SK-N-SH (cell line): ENCODE measurements around the gene IAH1. TPM values are rescaled to one million over a fixed set of nuclear protein-coding genes. Genes with fewer than 3 reads are reported as not detected.

Experiments
- CTCF ChIA-PET: fragments of 300-600, 350-600 bp; formaldehyde crosslinking; extraction: SDS; loops from one replicate; lab custom pipeline; 2021; lab: Yijun Ruan, JAX
- POLR2A ChIA-PET: fragments of 350-600 bp; sonication (Branson Sonifier 250); formaldehyde crosslinking; extraction: SDS; loops from one replicate; lab custom pipeline; 2020; ENCODE audit warnings: antibody characterized with exemption, inconsistent platforms; lab: Yijun Ruan, JAX
- DNase-seq: peaks from one replicate; pipeline ENCODE4 v3.0.0; 2012
- H2AFZ ChIP-seq: fragments of 200-600 bp; sonication (generic); 2 replicates; pipeline ENCODE4 v1.8.1; 2016; ENCODE audit warnings: antibody characterized with exemption, mild to moderate bottlenecking, low read depth
- H3F3A ChIP-seq: fragments of 200-600 bp; sonication (generic); replicated peaks from 2 replicates; pipeline ENCODE3; 2016; ENCODE audit warnings: antibody characterized with exemption, mild to moderate bottlenecking; ENCODE audit not compliant: insufficient read depth
- H3K27ac ChIP-seq, 2 experiments: fragments of 200-500 bp in 1 of 2; fragments of 200-600 bp in 1 of 2; sonication (Bioruptor generic) in 1 of 2; sonication (generic), shearing (Covaris generic) in 1 of 2; 2 replicates each; pipeline versions ENCODE4 v1.5.1 to v1.6.1; 2014 to 2016; ENCODE audit warnings: low read depth in 2 of 2, inconsistent platforms in 1 of 2, low read length in 1 of 2, mild to moderate bottlenecking in 1 of 2, mixed read lengths in 1 of 2
- H3K27me3 ChIP-seq: fragments of 200-600 bp; sonication (generic), shearing (Covaris generic); 2 replicates; pipeline ENCODE4 v1.6.1; 2016; ENCODE audit warnings: mixed run types; ENCODE audit not compliant: insufficient read depth
- H3K36me3 ChIP-seq, 2 experiments: fragments of 200-500 bp in 1 of 2; fragments of 200-600 bp in 1 of 2; sonication (Bioruptor generic) in 1 of 2; sonication (generic) in 1 of 2; replicated peaks in 1 of 2; 2 replicates each; pipeline versions ENCODE3 to v1.5.1; 2014 to 2016; ENCODE audit warnings: low read length in 1 of 2, mild to moderate bottlenecking in 1 of 2; ENCODE audit not compliant: insufficient read depth in 2 of 2, control insufficient read depth in 1 of 2
- H3K4me1 ChIP-seq, 2 experiments: fragments of 200-500 bp in 1 of 2; fragments of 200-600 bp in 1 of 2; sonication (Bioruptor generic) in 1 of 2; sonication (generic), shearing (Covaris generic) in 1 of 2; 2 replicates each; pipeline versions ENCODE4 v1.5.1 to v1.6.1; 2014 to 2016; ENCODE audit warnings: low read depth in 1 of 2, low read length in 1 of 2, mixed run types in 1 of 2; ENCODE audit not compliant: insufficient read depth in 2 of 2, control insufficient read depth in 1 of 2
- H3K4me2 ChIP-seq: fragments of 200-600 bp; sonication (generic), shearing (Covaris generic); 2 replicates; pipeline ENCODE4 v1.6.1; 2017; ENCODE audit warnings: mixed run types
- H3K4me3 ChIP-seq, 2 experiments: fragments of 200-500 bp in 1 of 2; fragments of 200-600 bp in 1 of 2; sonication (Bioruptor generic) in 1 of 2; sonication (generic), shearing (Covaris generic) in 1 of 2; 2 replicates each; pipeline versions ENCODE4 v1.5.1 to v1.8.1; 2014 to 2016; ENCODE audit warnings: low read depth in 2 of 2, inconsistent platforms in 1 of 2, low read length in 1 of 2, mild to moderate bottlenecking in 1 of 2, mixed read lengths in 1 of 2, moderate library complexity in 1 of 2
- H3K79me2 ChIP-seq: fragments of 200-600 bp; sonication (generic); 2 replicates; pipeline ENCODE4 v1.8.1; 2017; ENCODE audit warnings: mild to moderate bottlenecking; ENCODE audit not compliant: insufficient read depth
- H3K9ac ChIP-seq: fragments of 200-600 bp; sonication (generic); 2 replicates; pipeline ENCODE4 v1.6.1; 2017; ENCODE audit warnings: mixed run types
- H3K9me2 ChIP-seq: fragments of 200-600 bp; sonication (generic); 2 replicates; pipeline ENCODE4 v1.6.1; 2017; ENCODE audit warnings: mixed run types
- H3K9me3 ChIP-seq: fragments of 200-600 bp; sonication (generic); 2 replicates; pipeline ENCODE4 v1.6.1; 2017; ENCODE audit warnings: mixed run types, mild to moderate bottlenecking, moderate library complexity
- H4K20me1 ChIP-seq: fragments of 200-600 bp; sonication (generic); 2 replicates; pipeline ENCODE4 v1.6.1; 2017; ENCODE audit warnings: mild to moderate bottlenecking, mixed run types; ENCODE audit not compliant: insufficient read depth
- CHD2 ChIP-seq: fragments of 150-350 bp; IDR thresholded peaks from 2 replicates; pipeline ENCODE4 v1.6.1; 2018; ENCODE audit warnings: low read length; ENCODE audit not compliant: partially characterized antibody
- MXI1 ChIP-seq: IDR thresholded peaks from 2 replicates; pipeline ENCODE4 v1.6.1; 2012; ENCODE audit warnings: mild to moderate bottlenecking, low read depth, low read length, improper control_type of control experiment
- NFIC ChIP-seq: IDR thresholded peaks from 2 replicates; pipeline ENCODE4 v1.4.0; 2012; ENCODE audit warnings: borderline replicate concordance
- NRF1 ChIP-seq: IDR thresholded peaks from 2 replicates; pipeline ENCODE4 v1.6.1; 2012; ENCODE audit warnings: low read depth, mild to moderate bottlenecking, low read length
- TCF12 ChIP-seq: IDR thresholded peaks from 2 replicates; pipeline ENCODE4 v1.4.0; 2012
- YY1 ChIP-seq: IDR thresholded peaks from 2 replicates; pipeline ENCODE4 v1.4.0; 2012; ENCODE audit warnings: low read depth, mild to moderate bottlenecking
- WGBS: methylation state at CpG from one replicate; pipeline ENCODE4 v1.1.6; 2017; ENCODE audit warnings: low lambda C conversion rate; 5-methylcytosine and 5-hydroxymethylcytosine counted together
- polyA plus RNA-seq, 3 experiments: library from polyadenylated mRNA; depleted of rRNA; stranded (reverse); fragments of >200 nt; gene quantifications; 2 replicates each; pipeline ENCODE4 v1.2.3, GENCODE V29; 2012
- TF ChIP-seq, protein P1 (sequence below): fragments of 150-350 bp; IDR thresholded peaks from 2 replicates; pipeline ENCODE4 v1.6.1; 2016; ENCODE audit warnings: mild to moderate bottlenecking, low read depth, low read length

Gene IAH1
- polyA plus RNA-seq, 1 of the 3 experiments (the other 2 are of a cell fraction): 115 TPM

DNA sequence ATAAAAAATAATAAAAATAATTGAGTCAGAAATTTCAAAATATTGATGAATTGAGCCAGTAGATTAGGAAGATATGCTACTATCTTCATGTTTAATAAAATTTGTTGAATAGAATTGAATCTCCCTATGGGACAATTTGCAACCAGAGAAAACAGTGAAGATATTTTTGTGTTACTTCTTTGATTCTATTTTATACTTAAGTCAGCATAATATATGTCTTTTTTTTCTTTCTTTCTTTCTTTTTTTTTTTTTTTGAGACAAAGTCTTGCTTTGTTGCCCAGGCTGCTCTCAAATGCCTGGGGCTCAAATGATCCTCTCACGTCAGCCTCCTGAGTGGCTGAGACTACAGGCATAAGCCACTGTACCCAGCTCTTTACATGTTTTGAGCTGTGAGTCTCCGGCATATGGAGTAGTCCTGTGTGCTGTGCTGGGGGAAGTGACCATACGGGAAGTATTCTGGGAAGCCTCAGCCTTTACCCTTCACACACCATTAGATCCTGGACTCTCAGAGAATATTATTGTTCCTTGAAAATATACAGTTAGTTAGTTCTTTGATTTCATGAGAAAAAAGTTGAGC, 13.8 kb upstream of the IAH1 start:
- H3K27ac ChIP-seq: no peak overlapping the region
- no peak for DNase-seq
- no peak overlapping the region for H2AFZ ChIP-seq
- no peak overlapping the region for H3K4me2 ChIP-seq
- H3K9me2 ChIP-seq: no peaks in the 10 kb centered on the region
- peaks cover 49 to 63% of the 10 kb centered on the region in 2 experiments for H3K36me3 ChIP-seq
- POLR2A ChIA-PET: no interaction called here
- H3K4me3 ChIP-seq: no peak overlapping the region
- WGBS: 99% methylated on average over 3 of the region's 3 CpGs
- H4K20me1 ChIP-seq: no peaks in the 10 kb centered on the region
- no peak overlapping the region for H3K9ac ChIP-seq
- CTCF ChIA-PET: interaction anchor here (0.7 kb wide), 1 partner anchor 697 kb away, joined by 3 read pairs; no protein-coding TSS in a partner anchor
- H3K27me3 ChIP-seq: no peaks in the 10 kb centered on the region
- H3K4me1 ChIP-seq: no peaks in the 10 kb centered on the region; a peak in 1 of 4 replicates
- no peak for TF ChIP-seq TCF12
- no peak for TF ChIP-seq CHD2
- TF ChIP-seq NFIC: no peak
- no peak for TF ChIP-seq NRF1
- H3K79me2 ChIP-seq: no peaks in the 10 kb centered on the region
- H3F3A ChIP-seq: peaks cover 4% of the 10 kb centered on the region
- H3K9me3 ChIP-seq: no peaks in the 10 kb centered on the region

DNA sequence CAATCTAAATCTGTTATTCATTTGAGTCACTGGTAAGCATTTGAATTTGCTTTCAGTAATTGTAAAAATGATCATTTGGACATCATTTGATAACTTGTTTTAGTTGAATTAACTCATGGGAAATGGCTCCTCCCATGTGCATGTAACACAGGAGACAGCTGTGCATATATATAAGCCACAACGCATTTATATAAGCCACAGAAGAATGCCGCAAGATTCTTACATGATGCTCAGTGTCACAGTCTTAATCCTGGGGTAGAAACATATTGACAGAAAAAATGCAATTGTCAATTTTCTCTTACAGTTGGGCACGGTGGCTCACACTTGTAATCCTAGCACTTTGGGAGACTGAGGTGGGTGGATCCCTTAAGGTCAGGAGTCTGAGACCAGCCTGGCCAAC, 13.3 kb upstream of the IAH1 start:
- 92% methylated on average over 3 of the region's 3 CpGs for WGBS
- DNase-seq: no peak
- CTCF ChIA-PET: no interaction called here

DNA sequence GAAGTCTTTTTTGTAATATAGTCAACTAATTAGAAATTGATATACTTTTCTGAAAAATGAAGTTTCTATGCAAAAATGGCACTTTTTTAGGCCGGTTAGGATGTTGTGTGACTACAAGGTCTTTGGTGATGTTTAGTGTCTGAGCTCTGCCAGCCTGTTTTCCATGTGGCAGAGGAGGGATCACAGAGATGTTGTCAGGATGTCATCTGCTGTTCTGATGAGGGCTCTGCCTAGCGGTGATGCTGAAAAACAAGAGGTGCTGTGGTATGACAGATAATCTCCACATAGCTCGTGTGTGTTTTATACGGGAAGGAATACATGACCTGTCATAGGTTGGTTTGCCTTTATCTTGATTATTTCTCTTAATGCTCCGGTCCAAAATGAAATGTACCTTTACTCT, 12.0 kb upstream of the IAH1 start:
- no peaks in the 10 kb centered on the region for H3K9me2 ChIP-seq
- no peaks in the 10 kb centered on the region for H3K9me3 ChIP-seq
- no peak overlapping the region for H3K4me3 ChIP-seq
- H3K9ac ChIP-seq: no peak overlapping the region
- H3K4me1 ChIP-seq: no peaks in the 10 kb centered on the region; a peak in 1 of 4 replicates
- H3K79me2 ChIP-seq: no peaks in the 10 kb centered on the region
- CTCF ChIA-PET: interaction anchor here (1.1 to 1.2 kb wide), 2 partner anchors 12 to 323 kb away, joined by 3 read pairs; partner anchors contain the start of gene IAH1
- no peak overlapping the region for H3K27ac ChIP-seq
- peaks cover 40 to 57% of the 10 kb centered on the region in 2 experiments for H3K36me3 ChIP-seq
- H3K27me3 ChIP-seq: no peaks in the 10 kb centered on the region
- no peak overlapping the region for H2AFZ ChIP-seq
- no peaks in the 10 kb centered on the region for H3F3A ChIP-seq
- POLR2A ChIA-PET: no interaction called here
- H3K4me2 ChIP-seq: no peak overlapping the region
- WGBS: 85% methylated on average over 5 of the region's 5 CpGs
- DNase-seq: peak; percentile 60
- TF ChIP-seq, protein P1, sequence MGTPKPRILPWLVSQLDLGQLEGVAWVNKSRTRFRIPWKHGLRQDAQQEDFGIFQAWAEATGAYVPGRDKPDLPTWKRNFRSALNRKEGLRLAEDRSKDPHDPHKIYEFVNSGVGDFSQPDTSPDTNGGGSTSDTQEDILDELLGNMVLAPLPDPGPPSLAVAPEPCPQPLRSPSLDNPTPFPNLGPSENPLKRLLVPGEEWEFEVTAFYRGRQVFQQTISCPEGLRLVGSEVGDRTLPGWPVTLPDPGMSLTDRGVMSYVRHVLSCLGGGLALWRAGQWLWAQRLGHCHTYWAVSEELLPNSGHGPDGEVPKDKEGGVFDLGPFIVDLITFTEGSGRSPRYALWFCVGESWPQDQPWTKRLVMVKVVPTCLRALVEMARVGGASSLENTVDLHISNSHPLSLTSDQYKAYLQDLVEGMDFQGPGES: no peak
- TF ChIP-seq MXI1: peak; percentile 57; the same call in 1 of the 2 replicates
- TF ChIP-seq, all 33 proteins: peak for 1
- H4K20me1 ChIP-seq: no peaks in the 10 kb centered on the region

More for the DNA sequence above, 13.3 kb upstream of the IAH1 start:
- Histone ChIP-seq H3K4me1 (no peaks in the 10 kb centered on the region; a peak in 1 of 4 replicates), H3F3A (peaks cover under 1% of the 10 kb centered on the region), H3K27ac (no peak overlapping the region), H3K9ac (no peak overlapping the region), H3K79me2 (no peaks in the 10 kb centered on the region), H4K20me1 (no peaks in the 10 kb centered on the region), H3K9me3 (no peaks in the 10 kb centered on the region), H2AFZ (no peak overlapping the region), H3K36me3 (peaks cover 44 to 63% of the 10 kb centered on the region in 2 experiments), H3K4me3 (no peak overlapping the region), H3K4me2 (no peak overlapping the region), H3K27me3 (no peaks in the 10 kb centered on the region), H3K9me2 (no peaks in the 10 kb centered on the region)
- POLR2A ChIA-PET: no interaction called here
- no peak for TF ChIP-seq YY1
- no peak for TF ChIP-seq NRF1
